GM21737 (cell line): ENCODE data around the gene LENG9.
"Not testable (repeated sequence)": the region's sequence is repeated elsewhere in the genome, so short reads cannot be mapped to it uniquely, and the experiment has no call there.

Source experiments
- ATAC-seq: cut with Tn5 transposase; IDR thresholded peaks from one replicate; pipeline ENCODE4 v1.9.1; 2021; ENCODE audit warnings: mild to moderate bottlenecking, moderate library complexity; ENCODE audit not compliant: unreplicated experiment

The LENG9 gene

DNA sequence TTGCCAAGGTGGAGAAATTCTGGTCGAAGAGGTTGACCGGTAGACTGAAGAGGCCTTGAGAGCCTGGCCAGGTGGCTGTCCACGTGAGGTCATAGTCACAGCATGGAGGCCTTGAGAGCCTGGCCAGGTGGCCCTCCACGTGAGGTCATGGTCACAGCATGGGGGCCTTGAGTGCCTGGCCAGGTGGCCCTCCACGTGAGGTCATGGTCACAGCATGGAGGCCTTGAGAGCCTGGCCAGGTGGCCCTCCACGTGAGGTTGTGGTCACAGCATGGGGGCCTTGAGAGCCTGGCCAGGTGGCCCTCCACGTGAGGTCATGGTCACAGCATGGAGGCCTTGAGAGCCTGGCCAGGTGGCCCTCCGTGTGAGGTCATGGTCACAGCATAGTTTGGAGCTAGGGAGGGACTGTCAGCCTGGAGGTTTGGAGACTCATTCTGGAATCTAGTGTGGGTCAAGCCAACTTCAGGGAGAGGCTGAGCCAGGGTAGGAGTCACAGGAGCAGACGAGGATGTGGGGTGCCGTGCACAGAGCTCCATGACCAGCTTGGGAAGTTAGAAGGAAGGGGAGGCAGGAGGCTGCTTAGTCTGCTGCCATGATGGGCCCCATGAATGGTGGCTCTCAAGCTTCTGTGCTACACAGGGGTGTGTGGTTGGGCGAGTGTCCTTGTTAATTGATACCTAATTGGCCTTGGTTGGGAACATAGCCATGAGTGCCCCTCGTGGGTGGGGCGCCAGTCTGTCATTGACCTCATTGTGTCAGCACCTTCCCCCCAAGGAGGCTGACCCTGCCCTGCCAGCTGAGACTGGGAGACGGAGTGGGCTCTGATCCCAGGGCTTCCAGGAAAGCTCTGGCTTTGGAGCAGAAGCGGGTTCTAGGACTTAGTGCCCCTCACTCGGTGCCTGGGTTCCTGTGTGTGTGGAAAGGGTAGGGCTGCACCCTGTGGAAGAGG lies 4.0 kb downstream of the LENG9 start:
- no peak for ATAC-seq

- ATAC-seq, result no peak
These were observed 4.8 kb downstream of the LENG9 start for GRCh38 chr19:54458648-54459281.

DNA sequence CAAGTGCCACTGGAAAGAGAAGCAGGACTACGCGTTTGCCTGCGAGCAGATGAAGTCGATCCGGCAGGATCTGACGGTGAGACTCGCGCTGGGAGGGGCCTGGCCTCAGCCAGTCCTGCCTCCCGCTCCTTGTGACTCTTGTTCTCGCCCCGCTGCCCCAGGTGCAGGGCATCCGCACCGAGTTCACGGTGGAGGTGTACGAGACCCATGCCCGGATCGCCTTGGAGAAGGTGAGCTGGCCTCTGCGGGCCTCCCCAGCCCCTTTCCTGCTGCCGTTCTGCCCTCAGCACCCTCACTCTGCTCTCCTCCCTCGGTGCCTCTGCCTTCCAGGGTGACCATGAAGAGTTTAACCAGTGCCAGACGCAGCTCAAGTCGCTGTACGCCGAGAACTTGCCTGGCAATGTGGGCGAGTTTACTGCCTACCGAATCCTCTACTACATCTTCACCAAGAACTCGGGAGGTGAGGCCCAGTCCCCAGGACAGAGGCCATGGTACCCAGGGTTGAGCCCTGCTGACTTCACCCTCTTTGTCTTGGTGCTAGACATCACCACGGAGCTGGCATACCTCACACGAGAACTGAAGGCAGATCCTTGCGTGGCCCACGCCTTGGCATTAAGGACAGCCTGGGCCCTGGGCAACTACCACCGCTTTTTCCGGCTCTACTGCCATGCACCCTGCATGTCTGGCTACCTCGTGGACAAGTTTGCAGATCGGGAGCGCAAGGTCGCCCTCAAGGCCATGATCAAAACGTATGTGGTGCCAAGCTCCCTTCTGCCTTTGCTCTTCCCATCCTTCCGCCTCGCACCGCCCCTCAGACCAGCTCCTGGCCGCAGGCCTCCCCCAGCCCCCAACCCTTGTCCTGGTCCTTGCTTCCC lies 5.6 kb downstream of the LENG9 start:
- ATAC-seq, result no peak

DNA sequence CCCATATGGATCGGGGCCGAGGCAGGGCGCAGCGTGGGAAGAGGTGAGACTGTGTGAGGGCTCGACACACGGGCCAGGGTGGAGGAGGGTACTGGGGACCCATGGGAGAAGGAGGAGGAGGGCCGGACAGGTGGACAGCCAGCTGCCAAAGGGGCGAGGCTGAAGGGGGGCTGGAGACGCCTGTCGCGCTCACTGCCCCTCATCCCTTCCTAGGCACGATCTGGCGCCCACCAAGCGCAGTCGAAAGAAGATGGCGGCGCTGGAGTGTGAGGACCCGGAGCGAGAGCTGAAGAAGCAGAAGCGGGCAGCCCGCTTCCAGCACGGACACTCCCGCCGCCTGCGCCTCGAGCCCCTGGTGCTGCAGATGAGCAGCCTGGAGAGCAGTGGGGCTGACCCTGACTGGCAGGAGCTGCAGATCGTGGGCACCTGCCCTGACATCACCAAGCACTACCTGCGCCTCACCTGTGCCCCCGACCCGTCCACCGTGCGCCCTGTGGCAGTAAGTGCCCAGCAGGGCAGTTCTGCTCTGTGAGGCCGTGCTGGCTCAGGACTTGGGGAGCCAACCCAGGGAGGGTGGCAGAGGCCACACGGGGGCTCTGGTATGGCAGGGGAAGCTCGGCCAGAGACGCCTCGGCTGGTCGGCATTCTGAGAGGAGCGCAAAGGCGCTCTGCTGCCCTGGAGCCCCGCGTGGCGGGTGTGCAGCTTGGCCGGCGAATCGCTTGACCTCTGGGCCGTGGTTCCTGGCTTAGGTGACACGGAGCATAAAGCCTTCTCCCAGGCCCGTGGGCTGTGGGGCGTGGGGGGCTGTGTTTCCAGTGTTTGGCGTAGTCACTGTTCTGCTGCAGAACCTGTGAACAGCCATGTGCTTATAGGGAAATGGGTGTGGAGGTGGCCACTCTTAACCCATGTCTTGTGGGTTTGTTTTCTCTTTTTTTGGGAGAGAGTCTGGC lies 6.9 kb downstream of the LENG9 start:
- no peak for ATAC-seq

GRCh38 chr19:54455786-54456422 lies 7.7 kb downstream of the LENG9 start:
- ATAC-seq, result no peak

DNA sequence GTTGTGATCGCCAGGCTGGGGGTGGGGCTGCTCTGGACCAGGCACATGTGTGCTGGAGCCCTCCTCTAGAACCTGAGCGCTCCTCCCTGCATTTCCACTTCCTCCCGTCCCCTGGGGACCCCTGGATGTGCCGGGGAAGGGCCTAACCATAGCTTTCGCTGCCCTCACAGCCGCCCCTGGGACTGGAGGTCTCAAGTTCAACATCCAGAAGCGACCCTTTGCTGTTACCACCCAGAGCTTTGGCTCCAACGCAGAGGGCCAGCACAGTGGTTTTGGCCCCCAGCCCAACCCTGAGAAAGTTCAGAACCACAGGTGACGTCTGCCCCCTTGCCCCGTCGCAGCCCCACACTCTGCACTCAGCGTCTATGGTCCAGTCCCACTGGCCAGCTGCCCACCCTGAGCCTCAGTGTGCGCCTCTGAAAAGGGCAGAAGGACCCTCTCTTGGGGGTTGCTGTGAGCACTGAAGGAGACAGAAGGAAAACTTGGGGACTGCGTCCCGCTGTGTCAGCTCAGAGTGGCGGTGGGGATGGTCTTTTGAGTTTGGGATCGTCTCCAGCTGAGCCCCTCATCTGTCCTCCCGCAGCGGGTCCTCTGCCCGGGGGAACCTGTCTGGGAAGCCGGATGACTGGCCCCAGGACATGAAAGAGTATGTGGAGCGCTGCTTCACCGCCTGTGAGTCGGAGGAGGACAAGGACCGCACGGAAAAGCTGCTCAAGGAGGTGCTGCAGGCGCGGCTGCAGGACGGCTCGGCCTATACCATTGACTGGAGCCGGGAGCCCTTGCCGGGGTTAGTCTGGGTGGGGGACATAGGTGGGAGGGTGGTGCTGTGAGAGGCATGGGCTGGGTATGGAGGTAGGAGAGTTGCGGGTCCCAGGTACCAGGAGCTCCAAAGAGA lies 8.6 kb downstream of the LENG9 start:
- ATAC-seq, result no peak

- no peak for ATAC-seq
These were observed 9.4 kb downstream of the LENG9 start for GRCh38 chr19:54453921-54454780.

- ATAC-seq, result no peak
These were observed 11.0 kb downstream of the LENG9 start for GRCh38 chr19:54452626-54453025.

DNA sequence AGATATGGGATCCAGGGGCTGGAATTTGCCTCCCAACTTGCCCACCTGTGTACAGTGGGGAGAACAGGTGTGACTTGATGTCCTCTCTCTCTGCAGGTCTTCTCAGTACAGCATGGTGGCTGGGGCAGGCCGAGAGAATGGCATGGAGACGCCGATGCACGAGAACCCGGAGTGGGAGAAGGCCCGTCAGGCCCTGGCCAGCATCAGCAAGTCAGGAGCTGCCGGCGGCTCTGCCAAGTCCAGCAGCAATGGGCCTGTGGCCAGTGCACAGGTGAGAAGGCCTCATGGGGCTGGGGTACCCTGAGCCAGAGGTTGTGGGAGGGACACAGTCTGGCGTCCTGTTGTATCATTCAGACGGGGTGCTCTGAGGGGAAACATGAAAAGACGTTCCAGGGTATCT lies 11.6 kb downstream of the LENG9 start:
- no peak for ATAC-seq

GRCh38 chr19:54451331-54451871 lies 12.2 kb downstream of the LENG9 start:
- ATAC-seq, result no peak

- ATAC-seq, result no peak
These were observed 13.9 kb downstream of the LENG9 start for GRCh38 chr19:54449701-54450069.

GRCh38 chr19:54448774-54449700 lies 14.5 kb downstream of the LENG9 start, which contains the start of gene LENG8:
LENG8 (plus strand) TSS chr19:54449199; CDS start chr19:54451345, 2,146 bp downstream.
- ATAC-seq, result peak; percentile 76

DNA sequence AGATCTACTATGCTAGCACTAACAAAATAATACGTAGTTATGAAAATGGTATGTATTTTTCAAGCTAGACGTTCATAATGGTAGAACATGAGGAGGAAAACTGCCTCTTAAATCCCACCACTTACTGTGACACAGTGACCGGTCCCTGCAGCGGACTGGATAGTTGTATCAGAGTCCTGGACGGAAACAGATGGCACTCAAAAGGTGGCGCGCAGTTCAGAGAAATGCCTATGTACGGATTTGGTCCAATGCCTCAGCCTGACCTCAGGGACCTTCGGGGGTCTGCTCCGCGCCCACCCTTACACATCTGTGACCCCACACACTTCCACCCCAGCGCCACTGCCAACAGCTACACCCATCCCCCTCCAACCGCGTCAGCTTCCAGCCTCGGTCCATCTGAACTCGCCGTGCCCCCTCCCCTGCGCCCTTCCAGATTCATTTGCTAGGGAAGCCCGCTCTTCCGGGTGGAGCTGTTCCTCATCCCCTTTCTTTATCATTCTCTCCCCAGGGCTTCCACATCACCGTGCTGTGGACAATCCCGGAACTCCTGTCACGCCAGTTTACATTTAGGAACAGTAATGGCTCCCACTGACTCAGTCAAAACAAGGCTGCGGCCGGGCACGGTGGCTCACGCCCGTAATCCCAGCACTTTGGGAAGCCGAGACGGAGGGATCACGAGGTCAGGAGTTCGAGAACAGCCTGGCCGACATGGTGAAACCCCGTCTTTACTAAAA lies 15.4 kb downstream of the LENG9 start:
- peak; percentile 20 for ATAC-seq

GRCh38 chr19:54446349-54446748 lies 17.2 kb downstream of the LENG9 start:
- ATAC-seq, result not testable (repeated sequence)

- no peak for ATAC-seq
These were observed 18.8 kb downstream of the LENG9 start for GRCh38 chr19:54444737-54445136.

DNA sequence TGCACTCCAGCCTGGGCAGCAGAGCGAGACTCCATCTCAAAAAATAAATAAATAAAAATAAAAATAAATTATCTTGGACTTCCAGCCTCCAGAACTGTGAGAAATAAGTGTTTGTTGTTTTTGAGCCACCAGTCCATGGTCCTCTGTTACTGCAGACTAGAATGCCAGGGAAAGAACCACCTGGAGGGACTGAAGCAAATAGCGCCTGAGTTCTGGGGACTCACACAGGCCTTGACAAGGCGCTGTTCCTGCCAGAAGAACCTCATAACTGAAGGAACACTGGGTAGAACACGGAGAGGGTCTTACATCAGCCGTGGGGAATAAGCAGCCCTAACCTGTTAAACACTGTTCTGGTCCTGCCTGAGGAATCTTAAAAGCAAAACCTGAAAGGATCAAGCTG lies 22.9 kb downstream of the LENG9 start:
- no peak for ATAC-seq
